GM12872 (cell line): ENCODE results near the gene DLG1.

Source experiments
- TF ChIP-seq, protein P1 (sequence below): IDR thresholded peaks from 3 replicates; pipeline ENCODE4 v1.5.1; 2011; ENCODE audit warnings: low read depth, mild to moderate bottlenecking, low read length, moderate library complexity; ENCODE audit not compliant: insufficient read depth

DLG1 gene

GRCh38 chr3:197242784-197243432 is 55.5 kb downstream of the DLG1 start:
- TF ChIP-seq, protein P1, sequence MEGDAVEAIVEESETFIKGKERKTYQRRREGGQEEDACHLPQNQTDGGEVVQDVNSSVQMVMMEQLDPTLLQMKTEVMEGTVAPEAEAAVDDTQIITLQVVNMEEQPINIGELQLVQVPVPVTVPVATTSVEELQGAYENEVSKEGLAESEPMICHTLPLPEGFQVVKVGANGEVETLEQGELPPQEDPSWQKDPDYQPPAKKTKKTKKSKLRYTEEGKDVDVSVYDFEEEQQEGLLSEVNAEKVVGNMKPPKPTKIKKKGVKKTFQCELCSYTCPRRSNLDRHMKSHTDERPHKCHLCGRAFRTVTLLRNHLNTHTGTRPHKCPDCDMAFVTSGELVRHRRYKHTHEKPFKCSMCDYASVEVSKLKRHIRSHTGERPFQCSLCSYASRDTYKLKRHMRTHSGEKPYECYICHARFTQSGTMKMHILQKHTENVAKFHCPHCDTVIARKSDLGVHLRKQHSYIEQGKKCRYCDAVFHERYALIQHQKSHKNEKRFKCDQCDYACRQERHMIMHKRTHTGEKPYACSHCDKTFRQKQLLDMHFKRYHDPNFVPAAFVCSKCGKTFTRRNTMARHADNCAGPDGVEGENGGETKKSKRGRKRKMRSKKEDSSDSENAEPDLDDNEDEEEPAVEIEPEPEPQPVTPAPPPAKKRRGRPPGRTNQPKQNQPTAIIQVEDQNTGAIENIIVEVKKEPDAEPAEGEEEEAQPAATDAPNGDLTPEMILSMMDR, result no peak

DNA sequence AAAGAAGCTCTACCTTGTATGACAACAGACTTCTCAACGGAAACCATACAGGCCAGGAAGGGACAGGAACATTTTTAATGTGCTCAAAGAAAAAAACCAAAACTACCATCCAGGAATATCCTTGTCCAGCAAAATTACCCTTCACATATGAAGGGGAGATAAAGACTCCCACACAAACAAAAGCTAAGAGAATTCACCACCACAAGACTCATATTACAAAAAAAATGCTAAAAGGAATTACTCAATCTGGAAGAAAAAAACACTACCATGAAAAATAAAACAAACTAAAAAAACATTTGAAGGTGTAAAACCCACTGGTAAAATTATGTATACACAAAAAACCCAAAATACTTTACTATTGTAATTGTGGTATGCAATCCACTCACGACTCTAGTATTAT is 57.2 kb downstream of the DLG1 start:
- TF ChIP-seq, protein P1, result no peak

DNA sequence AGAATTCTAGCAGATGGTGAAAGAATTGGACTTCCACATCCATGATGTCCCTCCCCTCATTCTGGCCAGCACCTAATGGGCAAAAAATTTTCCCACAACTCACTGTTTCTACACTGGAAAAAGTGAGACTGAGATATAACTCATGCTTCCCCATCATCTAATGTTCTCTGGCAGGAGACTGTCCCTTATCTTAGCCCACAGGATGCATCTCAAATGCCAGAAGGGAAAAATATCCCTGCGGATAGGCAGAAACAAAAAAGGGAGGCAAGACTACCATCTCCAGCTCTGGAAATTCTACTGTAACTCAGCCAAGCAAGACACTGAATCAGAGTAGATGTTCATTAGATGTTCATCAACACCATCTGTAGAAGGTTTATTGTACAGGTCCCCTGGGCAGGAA is 58.6 kb downstream of the DLG1 start:
- TF ChIP-seq, protein P1, result no peak

DNA sequence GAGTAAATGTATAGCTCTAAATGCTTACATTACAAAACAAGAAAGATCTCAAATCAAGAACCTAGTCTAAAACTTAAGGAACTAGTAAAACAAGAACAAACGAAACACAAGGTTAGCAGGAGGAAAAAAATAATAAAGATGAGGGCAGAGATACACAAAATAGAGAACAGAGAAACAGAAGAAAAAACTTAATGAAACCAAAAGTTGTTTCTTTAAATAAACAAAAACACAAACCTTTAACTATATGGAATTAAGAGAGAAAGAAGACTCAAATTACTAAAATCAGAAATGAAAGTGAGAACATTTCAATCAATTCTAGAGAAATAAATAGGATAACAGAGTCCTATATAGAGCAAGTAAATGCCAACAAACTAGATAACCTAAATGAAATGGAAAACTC is 59.6 kb downstream of the DLG1 start:
- TF ChIP-seq, protein P1, result no peak

DNA sequence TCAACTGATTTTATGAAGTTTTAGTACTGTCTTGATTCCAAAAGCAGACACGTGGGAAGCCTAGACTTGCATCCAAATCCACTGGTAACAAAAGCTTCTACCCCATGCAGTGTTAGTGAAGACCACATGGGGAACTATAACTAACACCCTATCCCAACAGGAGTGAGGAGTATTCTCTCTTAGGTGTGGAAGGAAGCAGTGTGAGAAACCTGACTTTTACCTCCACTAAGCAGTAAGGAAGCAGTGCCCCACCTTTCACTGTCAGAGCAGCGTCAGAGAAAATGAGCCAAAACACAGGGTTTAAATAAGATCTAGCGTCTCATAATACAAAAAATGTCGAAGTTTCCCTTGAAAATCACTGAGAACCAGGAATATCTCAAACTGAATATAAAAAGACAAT is 60.5 kb downstream of the DLG1 start:
- TF ChIP-seq, protein P1, result no peak

- TF ChIP-seq, protein P1, result no peak
These were observed 62.0 kb downstream of the DLG1 start for GRCh38 chr3:197236362-197236761.

GRCh38 chr3:197234947-197235914 is 63.2 kb downstream of the DLG1 start:
- TF ChIP-seq, protein P1, result no peak
